ENCODE data around the gene PIEZO2.

The PIEZO2 gene

GRCh38 chr18:10838553-10838952, 310.8 kb downstream of the PIEZO2 start:
- no peak for DNase-seq

- DNase-seq, result no peak
These were observed 315.1 kb downstream of the PIEZO2 start for GRCh38 chr18:10834128-10834815.

- no peak for DNase-seq
These were observed 315.7 kb downstream of the PIEZO2 start for GRCh38 chr18:10833656-10834055.

GRCh38 chr18:10826400-10826799, 323.0 kb downstream of the PIEZO2 start:
- no peak for DNase-seq

- DNase-seq, result no peak
These were observed 326.9 kb downstream of the PIEZO2 start for GRCh38 chr18:10822456-10822855.

- DNase-seq, result no peak
These were observed 328.7 kb downstream of the PIEZO2 start for GRCh38 chr18:10820681-10821080.

- DNase-seq, result no peak
These were observed 335.0 kb downstream of the PIEZO2 start for GRCh38 chr18:10814336-10814735.

GRCh38 chr18:10805587-10806118, 343.7 kb downstream of the PIEZO2 start:
- DNase-seq, result no peak

- DNase-seq, result no peak
These were observed 345.2 kb downstream of the PIEZO2 start for GRCh38 chr18:10804126-10804525.

GRCh38 chr18:10798727-10799550, 350.4 kb downstream of the PIEZO2 start:
- no peak for DNase-seq

GRCh38 chr18:10797896-10798295, 351.5 kb downstream of the PIEZO2 start:
- DNase-seq, result no peak

- no peak for DNase-seq
These were observed 354.6 kb downstream of the PIEZO2 start for GRCh38 chr18:10794771-10795170.

- DNase-seq, result no peak
These were observed 355.5 kb downstream of the PIEZO2 start for GRCh38 chr18:10793730-10794370.

- DNase-seq, result no peak
These were observed 357.2 kb downstream of the PIEZO2 start for GRCh38 chr18:10792181-10792580.

GRCh38 chr18:10791169-10791831, 358.1 kb downstream of the PIEZO2 start:
- no peak for DNase-seq

- DNase-seq, result no peak
These were observed 360.2 kb downstream of the PIEZO2 start for GRCh38 chr18:10789180-10789579.

GRCh38 chr18:10787293-10787901, 362.0 kb downstream of the PIEZO2 start:
- peak; percentile 76 to 77 for DNase-seq

- no peak for DNase-seq
These were observed 363.6 kb downstream of the PIEZO2 start for GRCh38 chr18:10785798-10786197.

GRCh38 chr18:10784596-10785202, 364.7 kb downstream of the PIEZO2 start:
- DNase-seq, result no peak

GRCh38 chr18:10783941-10784340, 365.4 kb downstream of the PIEZO2 start:
- no peak for DNase-seq

GRCh38 chr18:10776493-10776892, 372.9 kb downstream of the PIEZO2 start:
- DNase-seq, result no peak

- no peak for DNase-seq
These were observed 374.3 kb downstream of the PIEZO2 start for GRCh38 chr18:10775026-10775425.

All from CD4-positive, alpha-beta T cell treated with Interleukin-1 beta for 1 hour (primary cell).